ENCODE measurements around the gene PPP1CC. TPM values are rescaled to one million over a fixed set of nuclear protein-coding genes. Genes with fewer than 3 reads are reported as not detected.

PPP1CC gene
- total and polyA plus RNA-seq, 8 donors: 86.8 to 208 (median 183) TPM

- TF ChIP-seq CTCF (IDR thresholded peaks at IDR 0.05): no peak
- no peak overlapping the region for H3K27ac ChIP-seq
- DNase-seq: no peak
- intact Hi-C loops (cut with DNase I): no loop called here
- H3K4me3 ChIP-seq: no peak overlapping the region
- H3K4me1 ChIP-seq: no peaks in the 10 kb centered on the region
- H3K27me3 ChIP-seq: no peaks in the 10 kb centered on the region
- no peaks in the 10 kb centered on the region for H3K9me3 ChIP-seq
- peaks cover 0 to 67% of the 10 kb centered on the region in 2 donors for H3K36me3 ChIP-seq
- no peak for ATAC-seq
Observed at GRCh38 chr12:110718222-110718908, 24.3 kb downstream of the PPP1CC start.

GRCh38 chr12:110717037-110717436 lies 25.7 kb downstream of the PPP1CC start:
- intact Hi-C loops (cut with DNase I): no loop called here
- H3K36me3 ChIP-seq: peaks cover 0 to 53% of the 10 kb centered on the region in 2 donors
- H3K4me1 ChIP-seq: no peaks in the 10 kb centered on the region
- DNase-seq: no peak
- no peak overlapping the region for H3K4me3 ChIP-seq
- H3K27me3 ChIP-seq: no peaks in the 10 kb centered on the region
- no peak overlapping the region for H3K27ac ChIP-seq
- no peak for ATAC-seq
- TF ChIP-seq CTCF (IDR thresholded peaks at IDR 0.05): no peak
- no peaks in the 10 kb centered on the region for H3K9me3 ChIP-seq

DNA sequence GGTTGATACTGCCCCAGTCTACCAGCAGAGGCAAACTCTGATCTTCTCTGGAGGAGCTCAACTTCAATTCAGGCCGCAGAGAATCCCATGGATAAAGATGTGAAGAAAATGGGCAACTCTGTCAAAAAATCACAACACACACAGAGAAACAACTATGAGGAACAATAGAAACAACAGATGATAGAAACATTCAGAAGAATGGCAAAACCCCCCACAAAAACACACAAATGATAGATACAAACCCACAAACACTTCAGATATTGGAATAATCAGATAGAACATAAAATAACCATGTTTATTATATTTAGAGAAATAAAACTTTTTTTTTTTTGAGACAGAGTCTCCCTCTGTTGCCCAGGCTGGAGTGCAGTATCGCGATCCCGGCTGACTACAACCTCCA lies 33.8 kb downstream of the PPP1CC start:
- ATAC-seq: no peak
- no peak overlapping the region for H3K27ac ChIP-seq
- H3K9me3 ChIP-seq: no peaks in the 10 kb centered on the region
- intact Hi-C loops (cut with DNase I): no loop called here
- no peak for DNase-seq
- no peak for TF ChIP-seq CTCF (IDR thresholded peaks at IDR 0.05)
- H3K4me1 ChIP-seq: no peaks in the 10 kb centered on the region
- no peaks in the 10 kb centered on the region for H3K27me3 ChIP-seq
- no peak overlapping the region for H3K4me3 ChIP-seq
- H3K36me3 ChIP-seq: no peaks in the 10 kb centered on the region

DNA sequence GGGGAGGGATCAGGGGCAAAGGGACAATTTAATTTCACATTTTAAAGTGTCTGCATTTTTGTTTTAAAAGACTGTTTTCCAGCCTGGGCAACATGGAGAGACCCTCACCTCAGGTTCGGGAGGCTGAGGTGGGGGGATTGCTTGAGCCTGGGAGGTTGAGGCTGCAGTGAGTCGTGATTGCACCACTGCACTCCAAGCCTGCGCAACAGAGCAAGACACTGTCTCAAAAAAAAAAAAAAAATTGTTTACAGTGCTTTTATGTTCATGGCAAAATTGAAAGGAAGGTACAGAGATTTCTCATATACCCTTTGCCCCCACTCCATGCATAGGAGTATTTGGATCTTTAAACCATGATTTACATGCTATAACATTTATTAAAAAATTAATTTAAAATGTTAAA lies 37.4 kb downstream of the PPP1CC start:
- H3K27ac ChIP-seq: no peak overlapping the region
- ATAC-seq: no peak
- no peak for TF ChIP-seq CTCF (IDR thresholded peaks at IDR 0.05)
- H3K27me3 ChIP-seq: no peaks in the 10 kb centered on the region
- no peaks in the 10 kb centered on the region for H3K9me3 ChIP-seq
- intact Hi-C loops (cut with DNase I): no loop called here
- no peaks in the 10 kb centered on the region for H3K4me1 ChIP-seq
- no peaks in the 10 kb centered on the region for H3K36me3 ChIP-seq
- no peak overlapping the region for H3K4me3 ChIP-seq
- no peak for DNase-seq

GRCh38 chr12:110704750-110705149 lies 37.9 kb downstream of the PPP1CC start:
- DNase-seq (no peak), ATAC-seq (peak; percentile 42)
- Histone ChIP-seq H3K27ac (no peak overlapping the region), H3K9me3 (no peaks in the 10 kb centered on the region), H3K4me3 (no peak overlapping the region), H3K36me3 (no peaks in the 10 kb centered on the region), H3K4me1 (no peaks in the 10 kb centered on the region), H3K27me3 (no peaks in the 10 kb centered on the region)
- TF ChIP-seq CTCF (IDR thresholded peaks at IDR 0.05): no peak
- intact Hi-C loops (cut with DNase I): no loop called here
